ENCODE measurements around the gene PODXL2.
"Not testable (repeated sequence)": the region's sequence is repeated elsewhere in the genome, so short reads cannot be mapped to it uniquely, and the experiment has no call there.

PODXL2 gene

DNA sequence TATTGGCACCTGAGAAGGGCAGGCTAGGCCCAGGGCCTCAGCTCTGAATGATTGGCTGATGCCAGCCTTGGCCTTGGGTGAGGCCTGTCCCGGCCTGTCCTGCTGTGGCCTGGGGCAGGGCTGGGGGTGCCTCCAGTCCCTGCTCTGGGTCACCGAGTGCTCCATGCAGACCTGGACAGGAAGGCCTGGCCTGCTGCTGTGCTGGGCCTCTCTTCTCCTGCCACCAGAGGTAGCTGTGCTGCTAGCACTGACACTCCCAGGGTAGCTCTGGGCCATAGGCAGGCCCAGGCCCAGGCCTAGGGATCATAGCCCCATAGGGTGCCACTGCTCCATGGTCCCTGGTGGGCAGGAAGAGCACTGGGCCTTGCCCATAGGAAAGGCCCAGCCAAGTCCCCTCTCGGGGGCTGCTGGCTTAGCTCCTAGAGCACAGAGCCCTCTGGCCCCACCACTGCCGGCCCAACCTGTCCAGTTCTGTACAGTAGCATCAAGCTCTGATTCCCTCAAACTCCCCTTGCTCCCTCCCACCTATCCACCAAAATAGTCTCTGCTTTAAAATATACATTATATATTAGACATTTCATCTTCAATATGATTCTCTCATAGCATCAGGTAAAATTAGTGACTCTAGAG lies 62.0 kb downstream of the PODXL2 start:
- DNase-seq, result no peak

GRCh38 chr3:127691489-127691888 lies 62.5 kb downstream of the PODXL2 start:
- no peak for DNase-seq

- DNase-seq, result no peak
Measured at GRCh38 chr3:127691974-127692373, 63.0 kb downstream of the PODXL2 start.

DNA sequence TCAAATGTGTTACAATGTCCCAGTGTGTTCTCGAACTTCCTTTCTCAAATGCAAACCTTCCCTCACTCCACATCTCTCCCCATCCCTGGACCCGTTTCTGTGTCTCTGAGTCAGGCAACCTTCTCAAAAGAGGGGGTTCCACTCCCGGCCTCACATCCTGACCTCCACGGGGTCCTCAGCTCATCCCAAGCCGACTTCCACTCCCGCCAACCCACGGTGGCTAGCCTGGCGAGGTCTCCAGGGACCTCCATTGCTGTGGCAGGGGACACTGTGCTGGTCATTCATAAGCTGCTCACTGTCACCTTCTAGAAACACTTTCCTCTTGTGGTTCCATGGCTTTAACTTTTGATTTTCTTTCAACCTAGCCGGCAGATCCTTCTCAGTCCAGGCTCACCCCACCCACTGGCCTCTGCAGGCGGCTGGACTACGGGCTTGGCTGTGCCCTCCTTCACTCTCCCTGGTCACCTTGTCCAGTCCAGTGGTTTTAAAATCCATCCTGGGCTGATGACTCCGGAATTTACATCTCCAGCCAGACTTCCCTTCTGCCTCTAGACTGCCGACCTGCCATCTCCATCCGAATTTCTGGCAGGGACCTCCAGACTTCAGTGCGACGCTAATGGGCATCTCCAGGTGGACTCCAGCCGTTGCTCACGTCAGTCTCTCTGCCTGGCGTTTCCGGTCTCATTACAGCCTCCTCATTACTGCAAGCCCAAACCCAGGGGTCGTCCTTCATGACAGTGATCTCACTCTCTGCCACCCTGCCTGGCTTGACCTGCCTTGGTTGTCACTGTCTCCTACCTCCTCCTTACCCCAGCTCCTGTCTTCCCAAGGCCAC lies 63.7 kb downstream of the PODXL2 start:
- DNase-seq, result no peak

GRCh38 chr3:127693336-127693843 lies 64.4 kb downstream of the PODXL2 start:
- DNase-seq, result no peak

GRCh38 chr3:127694467-127695215 lies 65.7 kb downstream of the PODXL2 start:
- DNase-seq, result peak; percentile 55 to 61

- peak; percentile 67 to 70 for DNase-seq
Measured at GRCh38 chr3:127697551-127698240, 68.7 kb downstream of the PODXL2 start.

- no peak for DNase-seq
Measured at GRCh38 chr3:127698286-127698685, 69.3 kb downstream of the PODXL2 start.

DNA sequence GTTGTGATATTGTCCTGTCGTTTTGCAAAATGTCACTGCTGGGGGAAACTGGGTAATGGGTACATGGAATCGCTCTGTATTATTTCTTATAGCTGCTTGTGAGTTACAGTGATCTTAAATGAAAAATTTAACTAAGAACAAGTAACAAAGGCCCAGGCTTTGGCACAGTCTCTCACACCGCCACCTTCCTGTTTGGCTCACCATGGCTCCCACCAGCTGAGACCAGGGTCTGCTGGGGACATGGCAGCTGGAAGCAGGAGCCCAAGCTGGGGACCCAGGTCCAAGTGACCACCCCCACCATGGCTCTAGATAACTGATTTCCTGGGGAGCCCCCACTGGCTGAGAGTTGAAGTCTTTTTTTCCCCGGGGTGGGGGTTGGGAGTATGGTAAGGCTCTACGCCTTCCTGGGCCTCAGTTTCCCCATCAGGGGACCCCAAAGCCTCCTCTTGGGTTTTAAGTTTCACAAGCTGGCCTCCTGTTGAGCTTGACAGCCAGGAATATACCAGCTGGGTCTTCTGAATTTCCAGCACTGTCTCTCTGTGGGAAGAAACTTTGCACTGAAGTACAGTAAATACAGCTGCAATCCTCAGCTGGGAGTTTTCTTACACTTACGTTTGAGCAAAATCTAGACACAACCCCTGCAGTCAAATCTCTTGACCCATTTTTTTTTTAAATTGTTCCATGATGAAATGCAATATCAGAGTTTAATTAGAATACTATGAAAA lies 69.9 kb downstream of the PODXL2 start:
- DNase-seq, result no peak

GRCh38 chr3:127699416-127700300 lies 70.7 kb downstream of the PODXL2 start:
- DNase-seq, result no peak

GRCh38 chr3:127700406-127700805 lies 71.4 kb downstream of the PODXL2 start:
- no peak for DNase-seq

DNA sequence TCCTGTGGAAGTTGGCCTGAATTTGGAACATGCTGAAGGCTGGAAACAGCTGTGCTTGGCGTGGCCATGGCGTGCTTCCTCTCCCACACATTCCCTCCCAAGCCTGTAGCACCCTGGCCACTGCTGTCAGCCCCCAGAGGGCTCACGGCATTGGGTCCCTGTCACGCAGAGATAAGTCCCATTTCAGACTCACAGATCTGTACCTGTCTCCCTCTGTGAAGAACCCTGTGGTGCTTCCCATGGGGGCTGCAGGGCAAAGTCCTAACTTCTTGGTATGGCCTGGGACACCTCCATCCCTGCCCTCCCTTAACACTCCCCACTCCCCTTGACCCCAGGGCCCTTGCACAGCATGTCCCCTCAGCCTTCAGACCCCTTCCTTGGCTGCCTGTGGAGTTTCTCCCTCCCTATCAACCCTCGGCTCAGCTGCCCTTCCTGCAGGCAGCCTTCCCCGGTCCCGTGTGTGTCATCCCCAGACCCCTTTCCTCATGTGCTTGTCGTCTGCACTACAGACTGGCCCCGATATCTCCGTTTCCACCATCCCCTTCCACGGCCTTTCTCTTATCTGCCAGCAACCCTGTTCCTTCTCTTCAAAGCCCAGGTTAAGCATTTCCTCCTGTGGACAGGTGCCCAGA lies 72.4 kb downstream of the PODXL2 start:
- DNase-seq, result no peak

DNA sequence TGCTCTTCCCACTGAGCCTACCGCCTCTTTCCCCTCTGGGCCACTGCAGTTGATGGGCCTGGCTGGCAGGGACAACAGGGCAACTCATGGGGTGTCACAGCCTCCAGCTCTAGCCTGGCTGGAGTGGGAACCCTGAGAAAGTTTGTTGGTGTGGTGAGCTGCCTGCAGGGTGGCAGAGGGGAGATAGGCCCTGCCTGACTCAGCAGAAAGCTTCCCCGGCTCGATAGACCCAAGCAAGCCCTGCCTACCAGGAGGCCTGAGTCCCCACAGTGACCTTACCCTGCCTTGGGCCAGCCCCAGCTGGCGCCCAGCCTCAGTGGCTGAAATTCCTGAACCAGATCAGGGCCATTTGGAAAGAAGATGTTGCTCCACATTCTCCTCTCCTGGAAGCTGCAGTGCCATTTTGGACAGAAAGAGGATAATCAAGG lies 73.2 kb downstream of the PODXL2 start:
- DNase-seq, result no peak

- DNase-seq, result not testable (repeated sequence)
Measured at GRCh38 chr3:127704840-127705239, 75.9 kb downstream of the PODXL2 start.

- DNase-seq, result no peak
Measured at GRCh38 chr3:127706312-127706711, 77.3 kb downstream of the PODXL2 start.

DNA sequence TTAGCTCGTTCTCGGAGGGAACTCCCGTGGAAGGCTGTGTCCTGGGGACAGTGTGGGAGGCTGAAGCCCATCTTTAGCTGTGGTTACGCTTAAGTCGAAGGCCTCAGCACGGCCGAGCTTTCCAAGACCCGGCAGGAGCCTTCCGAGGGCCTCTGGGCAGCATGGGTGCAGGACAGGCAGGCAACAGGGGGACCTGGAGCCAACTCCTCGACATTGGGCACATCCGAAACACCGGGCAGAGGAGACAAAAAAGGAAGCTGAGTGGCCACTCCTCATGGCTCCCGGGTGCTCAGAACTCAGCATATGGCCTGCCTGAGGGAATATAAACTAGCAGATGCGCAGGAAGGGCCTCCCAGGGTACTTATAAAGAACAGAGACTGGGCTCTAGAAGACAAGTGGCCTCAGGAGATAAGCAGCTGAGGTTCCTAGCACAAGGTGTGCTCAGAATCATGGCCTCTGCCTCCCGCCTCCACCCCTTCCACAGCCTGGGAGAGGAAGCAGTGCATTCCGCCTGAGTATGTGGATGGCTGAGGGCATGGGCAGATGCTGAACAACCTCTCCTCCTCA lies 77.9 kb downstream of the PODXL2 start:
- no peak for DNase-seq

GRCh38 chr3:127707851-127708411 lies 78.9 kb downstream of the PODXL2 start:
- no peak for DNase-seq

DNA sequence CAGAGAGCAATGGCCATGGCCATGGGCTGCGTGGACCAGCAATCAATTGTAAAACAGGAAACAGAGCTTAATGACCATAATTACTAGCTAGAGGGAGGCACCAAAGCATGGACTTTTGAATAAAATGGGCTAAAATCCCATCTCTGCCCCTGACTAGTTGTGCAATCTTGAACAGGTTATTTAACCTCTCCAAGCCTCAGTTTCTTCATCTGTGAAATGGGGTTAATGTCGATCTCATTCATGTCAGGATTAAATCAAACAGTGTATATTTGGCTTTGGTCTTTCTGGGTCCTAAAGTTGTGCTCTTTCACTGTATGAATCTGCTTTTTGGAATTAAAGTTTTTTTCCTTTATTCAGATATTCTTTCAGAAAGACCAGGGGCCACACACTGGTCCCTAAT lies 79.9 kb downstream of the PODXL2 start:
- DNase-seq, result no peak

GRCh38 chr3:127709320-127710060 lies 80.5 kb downstream of the PODXL2 start:
- no peak for DNase-seq
